H9 (cell line): Measurements from ENCODE around the gene PSMD8. TPM values are rescaled to one million over a fixed set of nuclear protein-coding genes. Genes with fewer than 3 reads are reported as not detected.
A peak's percentile ranks its signal among the peaks of the same experiment; 100 is the strongest.

Experiments
- DNase-seq: peaks from one replicate; pipeline ENCODE4 v3.0.0-alpha.2; 2017
- H2AFZ ChIP-seq: one replicate; pipeline ENCODE4 v1.6.1; 2013; ENCODE audit warnings: mild to moderate bottlenecking, low read length, control low read depth, moderate library complexity
- H2AK5ac ChIP-seq: 2 replicates; pipeline ENCODE4 v1.6.1; 2013; ENCODE audit warnings: low read length, control low read depth, mixed read lengths; ENCODE audit not compliant: insufficient read length
- H2BK120ac ChIP-seq: one replicate; pipeline ENCODE4 v1.6.1; 2013; ENCODE audit warnings: low read depth, mild to moderate bottlenecking, low read length, control low read depth, inconsistent platforms; ENCODE audit not compliant: poor library complexity, severe bottlenecking
- H2BK12ac ChIP-seq: 2 replicates; pipeline ENCODE4 v1.6.1; 2013; ENCODE audit warnings: low read length, control low read depth, mixed read lengths, low read depth; ENCODE audit not compliant: insufficient read length
- H2BK15ac ChIP-seq: 2 replicates; pipeline ENCODE4 v1.6.1; 2013; ENCODE audit warnings: low read depth, low read length, control low read depth
- H2BK20ac ChIP-seq: one replicate; pipeline ENCODE4 v1.6.1; 2013; ENCODE audit warnings: low read depth, mild to moderate bottlenecking, low read length, control low read depth, inconsistent platforms; ENCODE audit not compliant: poor library complexity, severe bottlenecking
- H2BK5ac ChIP-seq: 2 replicates; pipeline ENCODE4 v1.6.1; 2013; ENCODE audit warnings: low read length, control low read depth, mixed read lengths; ENCODE audit not compliant: insufficient read length
- H3K14ac ChIP-seq: 2 replicates; pipeline ENCODE4 v1.6.1; 2013; ENCODE audit warnings: low read length, control low read depth; ENCODE audit not compliant: insufficient read depth
- H3K18ac ChIP-seq: 2 replicates; pipeline ENCODE4 v1.6.1; 2013; ENCODE audit warnings: low read depth, mild to moderate bottlenecking, mixed read lengths, low read length, control low read depth; ENCODE audit not compliant: insufficient read length
- H3K23ac ChIP-seq: 2 replicates; pipeline ENCODE4 v1.6.1; 2013; ENCODE audit warnings: low read length, control low read depth, mixed read lengths, low read depth; ENCODE audit not compliant: insufficient read length
- H3K23me2 ChIP-seq: 2 replicates; pipeline ENCODE4 v1.6.1; 2013; ENCODE audit warnings: low read depth, mild to moderate bottlenecking, mixed read lengths, low read length, control low read depth; ENCODE audit not compliant: insufficient read length, poor library complexity, severe bottlenecking
- H3K27ac ChIP-seq: 2 replicates; pipeline ENCODE4 v1.5.1; 2013; ENCODE audit warnings: low read length, control low read depth, mixed read lengths, low read depth; ENCODE audit not compliant: insufficient read length
- H3K27me3 ChIP-seq: 2 replicates; pipeline ENCODE4 v1.6.1; 2013; ENCODE audit warnings: low read length, control low read depth, inconsistent platforms; ENCODE audit not compliant: insufficient read depth
- H3K4ac ChIP-seq: 2 replicates; pipeline ENCODE4 v1.6.1; 2013; ENCODE audit warnings: low read depth, mild to moderate bottlenecking, control low read depth, inconsistent platforms, low read length, moderate library complexity
- H3K4me1 ChIP-seq: 2 replicates; pipeline ENCODE4 v1.6.1; 2013; ENCODE audit warnings: low read length, control low read depth, inconsistent platforms; ENCODE audit not compliant: insufficient read depth
- H3K4me2 ChIP-seq: 2 replicates; pipeline ENCODE4 v1.6.1; 2013; ENCODE audit warnings: low read length, control low read depth, mixed read lengths; ENCODE audit not compliant: insufficient read length, insufficient read depth
- H3K56ac ChIP-seq: 2 replicates; pipeline ENCODE4 v1.6.1; 2013; ENCODE audit warnings: low read depth, mild to moderate bottlenecking, mixed read lengths, low read length, control low read depth; ENCODE audit not compliant: insufficient read length
- H3K79me1 ChIP-seq: 2 replicates; pipeline ENCODE4 v1.6.1; 2013; ENCODE audit warnings: low read depth, mild to moderate bottlenecking, moderate library complexity, low read length, control low read depth, inconsistent platforms; ENCODE audit not compliant: insufficient read depth, poor library complexity, severe bottlenecking
- H3K79me2 ChIP-seq: 2 replicates; pipeline ENCODE4 v1.6.1; 2013; ENCODE audit warnings: low read length, control low read depth, inconsistent platforms; ENCODE audit not compliant: insufficient read depth
- H3K9ac ChIP-seq: 2 replicates; pipeline ENCODE4 v1.6.1; 2013; ENCODE audit warnings: low read length, control low read depth, mixed read lengths; ENCODE audit not compliant: insufficient read length; ENCODE audit errors: extremely low read depth
- H3K9me3 ChIP-seq: one replicate; pipeline ENCODE4 v1.6.1; 2013; ENCODE audit warnings: low read depth, low read length, inconsistent platforms; ENCODE audit not compliant: control insufficient read depth
- H3T11ph ChIP-seq: one replicate; pipeline ENCODE4 v1.6.1; 2013; ENCODE audit warnings: mild to moderate bottlenecking, low read length, control low read depth, inconsistent platforms
- H4K20me1 ChIP-seq: one replicate; pipeline ENCODE4 v1.6.1; 2013; ENCODE audit not compliant: control insufficient read depth, insufficient read length, insufficient read depth
- H4K5ac ChIP-seq: 2 replicates; pipeline ENCODE4 v1.6.1; 2013; ENCODE audit warnings: low read depth, mild to moderate bottlenecking, mixed read lengths, low read length, control low read depth; ENCODE audit not compliant: insufficient read length
- H4K8ac ChIP-seq: replicated peaks from 2 replicates; pipeline ENCODE4 v1.6.1; 2013; ENCODE audit warnings: low read length, control low read depth, mixed read lengths, low read depth; ENCODE audit not compliant: insufficient read length
- H4K91ac ChIP-seq: 2 replicates; pipeline ENCODE4 v1.6.1; 2013; ENCODE audit warnings: low read depth, mild to moderate bottlenecking, moderate library complexity, mixed read lengths, low read length, control low read depth; ENCODE audit not compliant: insufficient read length
- H3K27ac Mint-ChIP-seq, 3 experiments: 2 replicates in 2 of 3; 3 replicates in 1 of 3; pipeline ENCODE4 v1.8.0; 2020 to 2021; ENCODE audit warnings: mixed read lengths in 3 of 3, mild to moderate bottlenecking in 1 of 3, moderate library complexity in 1 of 3
- H3K27me3 Mint-ChIP-seq: 2 replicates; pipeline ENCODE4 v1.8.0; 2021; ENCODE audit warnings: low read depth, mild to moderate bottlenecking, moderate library complexity, mixed read lengths
- H3K36me3 Mint-ChIP-seq, 3 experiments: 2 replicates in 2 of 3; 3 replicates in 1 of 3; pipeline ENCODE4 v1.8.0; 2020 to 2021; ENCODE audit warnings: low read depth in 3 of 3, mixed read lengths in 3 of 3; ENCODE audit not compliant: insufficient read depth in 1 of 3
- H3K4me1 Mint-ChIP-seq, 2 experiments: 2 replicates each; pipeline ENCODE4 v1.8.0; 2020; ENCODE audit warnings: mixed read lengths in 2 of 2
- H3K4me3 Mint-ChIP-seq, 2 experiments: 2 replicates in 1 of 2; 3 replicates in 1 of 2; pipeline ENCODE4 v1.8.0; 2020 to 2021; ENCODE audit warnings: mild to moderate bottlenecking in 2 of 2, mixed read lengths in 2 of 2, moderate library complexity in 1 of 2
- H3K9me3 Mint-ChIP-seq, 2 experiments: 2 replicates in 1 of 2; 3 replicates in 1 of 2; pipeline ENCODE4 v1.8.0; 2020; ENCODE audit warnings: mild to moderate bottlenecking in 2 of 2, mixed read lengths in 2 of 2, moderate library complexity in 1 of 2
- WGBS: extraction: QIAGEN DNeasy Blood & Tissue Kit; methylation state at CpG from one replicate; pipeline ENCODE4 v1.1.7; 2013; ENCODE audit warnings: missing lambda C conversion rate, low lambda C conversion rate, mixed read lengths; ENCODE audit not compliant: insufficient read length; ENCODE audit errors: extremely low coverage; 5-methylcytosine and 5-hydroxymethylcytosine counted together
- total RNA-seq: library from RNA; stranded (reverse); gene quantifications from 2 replicates; pipeline ENCODE4 v1.2.1, GENCODE V29; 2021
- TF ChIP-seq, protein P1 (sequence below): fragments of 200-600 bp; sonication (generic); conservative IDR thresholded peaks from 3 replicates; pipeline ENCODE4 v1.8.0; 2021; ENCODE audit warnings: antibody characterized with exemption, mild to moderate bottlenecking

Gene PSMD8
- total RNA-seq, 1 experiment from 2014 or later: 189 TPM

DNA sequence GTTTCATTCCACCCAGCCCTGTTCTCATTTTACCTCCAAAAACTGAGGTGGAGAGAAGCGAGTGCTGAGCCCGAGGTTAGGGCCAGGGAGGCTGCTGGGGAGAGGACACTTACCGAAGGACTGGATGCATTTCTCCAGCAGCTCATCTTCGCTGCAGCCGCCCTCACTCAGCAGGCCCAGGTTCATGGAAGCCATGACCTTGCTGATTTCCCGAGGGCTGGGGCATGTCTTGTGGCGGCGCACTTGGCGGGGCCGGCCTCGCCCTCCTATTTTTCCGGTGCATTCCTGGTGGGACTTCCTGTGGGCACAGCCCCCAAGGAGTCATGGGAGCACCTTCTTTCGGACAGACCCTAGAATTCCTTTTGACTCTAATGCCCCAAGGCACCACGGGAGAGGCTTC, 47.5 kb downstream of the PSMD8 start:
- DNase-seq: no peak
- Mint-ChIP-seq H3K27me3 (peaks cover 26% of the 10 kb centered on the region), H3K27ac (no peak overlapping the region; a peak in 1 of 7 replicates), H3K4me3 (no peak overlapping the region), H3K9me3 (no peaks in the 10 kb centered on the region), H3K36me3 (no peaks in the 10 kb centered on the region), H3K4me1 (peaks cover 16 to 24% of the 10 kb centered on the region in 2 experiments)
- Histone ChIP-seq H3K79me2 (no peaks in the 10 kb centered on the region), H2BK5ac (no peak overlapping the region), H3K4ac (no peak overlapping the region), H4K20me1 (no peaks in the 10 kb centered on the region), H3T11ph (no peak overlapping the region), H3K23me2 (peaks cover 14% of the 10 kb centered on the region), H2BK12ac (no peak overlapping the region), H3K23ac (no peak overlapping the region), H3K27ac (no peak overlapping the region), H3K14ac (0 out of 2 replicates have a peak overlapping the region, but pooled peaks have one; percentile 54), H2BK15ac (no peak overlapping the region), H4K91ac (no peak overlapping the region), H4K5ac (no peak overlapping the region), H2BK120ac (no peak overlapping the region), H2AK5ac (no peak overlapping the region), H4K8ac (no peak overlapping the region), H3K27me3 (no peaks in the 10 kb centered on the region), H3K9me3 (no peaks in the 10 kb centered on the region), H3K18ac (no peak overlapping the region), H3K79me1 (no peaks in the 10 kb centered on the region), H2AFZ (no peak overlapping the region), H3K4me2 (no peak overlapping the region), H3K4me1 (no peaks in the 10 kb centered on the region; the same call in 1 of the 2 replicates), H2BK20ac (no peak overlapping the region), H3K9ac (no peak overlapping the region), H3K56ac (no peak overlapping the region)
- WGBS: no CpG with 5 or more reads among the region's 14 CpGs
- TF ChIP-seq, protein P1, sequence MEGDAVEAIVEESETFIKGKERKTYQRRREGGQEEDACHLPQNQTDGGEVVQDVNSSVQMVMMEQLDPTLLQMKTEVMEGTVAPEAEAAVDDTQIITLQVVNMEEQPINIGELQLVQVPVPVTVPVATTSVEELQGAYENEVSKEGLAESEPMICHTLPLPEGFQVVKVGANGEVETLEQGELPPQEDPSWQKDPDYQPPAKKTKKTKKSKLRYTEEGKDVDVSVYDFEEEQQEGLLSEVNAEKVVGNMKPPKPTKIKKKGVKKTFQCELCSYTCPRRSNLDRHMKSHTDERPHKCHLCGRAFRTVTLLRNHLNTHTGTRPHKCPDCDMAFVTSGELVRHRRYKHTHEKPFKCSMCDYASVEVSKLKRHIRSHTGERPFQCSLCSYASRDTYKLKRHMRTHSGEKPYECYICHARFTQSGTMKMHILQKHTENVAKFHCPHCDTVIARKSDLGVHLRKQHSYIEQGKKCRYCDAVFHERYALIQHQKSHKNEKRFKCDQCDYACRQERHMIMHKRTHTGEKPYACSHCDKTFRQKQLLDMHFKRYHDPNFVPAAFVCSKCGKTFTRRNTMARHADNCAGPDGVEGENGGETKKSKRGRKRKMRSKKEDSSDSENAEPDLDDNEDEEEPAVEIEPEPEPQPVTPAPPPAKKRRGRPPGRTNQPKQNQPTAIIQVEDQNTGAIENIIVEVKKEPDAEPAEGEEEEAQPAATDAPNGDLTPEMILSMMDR: no peak
